IPS-18c (cell line): ENCODE measurements around the gene SIVA1.

Source experiments
- H3K4me3 ChIP-seq: 2 replicates; pipeline ENCODE4 v1.7.0; 2013; ENCODE audit warnings: low read depth, mild to moderate bottlenecking, low read length, moderate library complexity; ENCODE audit not compliant: insufficient read depth
- H3K9me3 ChIP-seq: one replicate; pipeline ENCODE4 v1.6.1; 2013; ENCODE audit warnings: mild to moderate bottlenecking, low read length, moderate library complexity; ENCODE audit not compliant: control insufficient read depth, insufficient read depth

Gene SIVA1

GRCh38 chr14:104730487-104730886 is 22.5 kb upstream of the SIVA1 start:
- no peaks in the 10 kb centered on the region for H3K9me3 ChIP-seq
- no peak overlapping the region for H3K4me3 ChIP-seq

- Histone ChIP-seq H3K9me3 (no peaks in the 10 kb centered on the region), H3K4me3 (no peak overlapping the region)
Measured at GRCh38 chr14:104731320-104732294, 21.3 kb upstream of the SIVA1 start.

- H3K9me3 ChIP-seq: no peaks in the 10 kb centered on the region
- no peak overlapping the region for H3K4me3 ChIP-seq
Measured at GRCh38 chr14:104732355-104732804, 20.6 kb upstream of the SIVA1 start.

- H3K9me3 ChIP-seq: no peaks in the 10 kb centered on the region
- no peak overlapping the region for H3K4me3 ChIP-seq
Measured at GRCh38 chr14:104732931-104733681, 19.8 kb upstream of the SIVA1 start.

DNA sequence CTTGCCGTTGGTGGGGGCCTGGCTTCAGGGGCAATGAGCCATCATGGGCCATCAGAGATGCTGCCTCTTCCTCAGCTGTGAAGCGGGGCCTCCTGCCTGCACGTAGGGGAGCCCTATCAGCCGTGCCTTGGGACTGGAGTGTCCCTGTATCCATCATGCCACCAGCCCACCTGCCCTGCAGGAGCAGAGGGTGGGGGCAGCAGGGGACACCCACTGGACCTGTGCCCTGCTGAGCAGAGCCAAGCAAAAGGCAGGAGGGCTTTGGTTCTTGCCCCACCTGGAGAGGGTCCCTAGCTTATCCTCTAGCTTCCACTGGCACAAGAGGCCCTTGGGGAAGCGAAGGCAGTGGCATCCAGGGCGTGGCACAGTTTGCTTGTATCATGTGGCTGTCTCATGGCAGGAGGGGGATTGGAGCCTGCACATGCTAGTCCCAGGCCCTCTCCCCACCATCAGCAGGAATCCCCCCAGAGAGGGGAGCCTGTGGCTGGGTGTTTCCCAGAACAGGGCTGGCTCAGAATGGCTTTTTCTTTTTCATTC is 18.8 kb upstream of the SIVA1 start:
- H3K9me3 ChIP-seq: no peaks in the 10 kb centered on the region
- no peak overlapping the region for H3K4me3 ChIP-seq

- Histone ChIP-seq H3K4me3 (no peak overlapping the region), H3K9me3 (no peaks in the 10 kb centered on the region)
Measured at GRCh38 chr14:104734601-104734990, 18.4 kb upstream of the SIVA1 start.

DNA sequence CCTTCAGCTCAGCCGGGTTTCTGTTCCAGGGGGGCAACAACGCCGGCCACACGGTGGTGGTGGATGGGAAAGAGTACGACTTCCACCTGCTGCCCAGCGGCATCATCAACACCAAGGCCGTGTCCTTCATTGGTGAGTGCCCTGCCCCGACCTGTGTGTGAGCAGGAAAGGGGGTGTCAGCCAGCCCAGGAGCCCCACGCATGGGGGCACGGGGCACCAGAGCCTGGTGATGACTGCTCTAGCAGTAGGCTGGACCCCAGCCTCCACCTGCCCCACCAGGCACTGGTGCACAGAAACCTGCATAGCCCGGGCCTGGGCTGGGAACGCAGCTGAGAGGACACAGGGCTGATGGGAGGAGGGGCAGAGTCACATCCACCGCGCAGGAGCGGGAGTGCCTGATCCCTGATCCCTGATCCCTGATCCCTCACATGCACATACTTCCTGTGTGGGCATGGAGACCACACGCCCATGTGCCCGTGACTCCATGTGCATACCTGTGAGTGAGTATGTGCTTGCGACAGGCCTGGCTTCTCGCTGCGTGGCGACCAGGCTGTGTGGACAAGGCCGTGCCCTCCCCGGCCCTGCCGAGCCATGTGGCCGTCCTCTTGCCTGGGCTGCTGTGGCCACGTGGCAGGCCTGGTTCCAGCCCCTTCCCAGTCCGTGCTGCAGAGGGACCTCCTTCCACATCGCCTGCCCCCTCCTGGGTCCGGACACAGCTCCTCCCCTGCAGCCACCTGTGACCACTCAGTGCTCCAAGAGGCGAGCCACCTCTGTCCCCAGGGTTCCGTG is 17.8 kb upstream of the SIVA1 start:
- Histone ChIP-seq H3K4me3 (no peak overlapping the region), H3K9me3 (no peaks in the 10 kb centered on the region)

DNA sequence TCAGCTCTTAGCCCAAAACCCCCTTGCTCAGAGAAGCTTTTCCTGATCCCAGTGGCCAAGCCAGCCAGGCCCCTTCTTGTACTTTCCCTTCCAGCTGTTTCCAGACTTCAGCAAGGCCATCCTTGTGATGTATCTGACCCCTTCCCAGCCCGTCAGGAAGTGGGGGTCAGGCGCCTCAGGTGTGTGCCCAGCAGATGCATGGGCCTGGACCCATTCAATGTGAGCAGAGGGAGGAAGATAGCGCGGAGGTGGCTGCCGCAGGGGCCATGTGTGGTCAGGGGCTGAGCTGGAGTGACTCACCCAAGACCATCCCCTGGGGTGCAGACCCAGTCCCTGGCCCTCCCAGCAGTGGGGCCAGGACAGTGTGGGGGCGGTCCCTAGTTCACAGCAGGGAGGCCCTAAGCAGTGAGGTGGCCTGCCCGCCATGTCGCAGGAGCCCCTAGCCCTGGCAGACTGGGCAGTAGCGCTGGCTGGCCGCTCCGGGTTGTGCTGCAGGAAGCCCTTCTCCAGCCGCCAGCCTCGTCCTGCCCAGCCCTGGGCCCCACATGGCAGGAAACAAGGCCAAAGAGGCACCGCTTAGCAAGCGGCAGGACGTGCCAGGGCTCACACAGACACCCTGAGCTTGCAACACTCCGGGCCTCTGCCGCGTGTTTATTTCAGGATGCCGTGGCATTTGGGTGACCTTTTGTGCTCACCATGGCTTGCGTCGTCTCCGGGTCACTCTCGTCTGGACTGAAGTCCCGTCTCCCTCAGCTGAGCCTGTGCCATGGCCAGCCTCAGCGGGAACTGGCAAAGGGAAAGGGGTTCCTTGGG is 16.9 kb upstream of the SIVA1 start:
- no peak overlapping the region for H3K4me3 ChIP-seq

GRCh38 chr14:104738375-104739019 is 14.4 kb upstream of the SIVA1 start:
- H3K4me3 ChIP-seq: no peak overlapping the region
- no peaks in the 10 kb centered on the region for H3K9me3 ChIP-seq

More for the DNA sequence above, 16.9 kb upstream of the SIVA1 start:
- H3K9me3 ChIP-seq: no peaks in the 10 kb centered on the region

- Histone ChIP-seq H3K4me3 (no peak overlapping the region), H3K9me3 (no peaks in the 10 kb centered on the region)
Measured at GRCh38 chr14:104739026-104739425, 13.9 kb upstream of the SIVA1 start.

- H3K9me3 ChIP-seq: no peaks in the 10 kb centered on the region
Measured at GRCh38 chr14:104739546-104740516, 13.1 kb upstream of the SIVA1 start.

GRCh38 chr14:104741108-104741802 is 11.7 kb upstream of the SIVA1 start:
- no peak overlapping the region for H3K4me3 ChIP-seq
- H3K9me3 ChIP-seq: no peaks in the 10 kb centered on the region

More at GRCh38 chr14:104739546-104740516, 13.1 kb upstream of the SIVA1 start:
- no peak overlapping the region for H3K4me3 ChIP-seq

DNA sequence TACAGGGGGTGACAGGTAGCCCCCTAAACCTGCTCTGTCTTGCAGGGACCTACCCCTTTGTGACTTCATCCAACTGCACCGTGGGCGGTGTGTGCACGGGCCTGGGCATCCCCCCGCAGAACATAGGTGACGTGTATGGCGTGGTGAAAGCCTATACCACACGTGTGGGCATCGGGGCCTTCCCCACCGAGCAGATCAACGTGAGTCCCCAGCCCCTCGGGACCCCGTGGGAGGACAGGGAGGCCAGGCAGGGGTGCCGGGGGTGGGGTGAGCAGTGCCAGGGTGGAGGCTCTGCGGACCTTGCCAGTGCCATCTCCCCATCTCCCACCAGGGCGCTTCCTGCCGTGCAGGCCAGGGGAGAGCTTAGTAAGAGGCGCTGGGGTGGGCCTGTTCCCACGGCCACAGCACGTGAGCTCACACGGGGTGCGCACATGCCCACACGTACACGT is 11.1 kb upstream of the SIVA1 start:
- Histone ChIP-seq H3K9me3 (no peaks in the 10 kb centered on the region), H3K4me3 (no peak overlapping the region)
